Measurements from ENCODE around the gene C16orf92. TPM values are rescaled to one million over a fixed set of nuclear protein-coding genes. Genes with fewer than 3 reads are reported as not detected.

The C16orf92 gene
- total and polyA plus RNA-seq, 12 donors, result not detected

GRCh38 chr16:30054451-30054850 is 31.5 kb downstream of the C16orf92 start:
- TF ChIP-seq CTCF (IDR thresholded peaks at IDR 0.05) (no peak), POLR2A (IDR thresholded peaks at IDR 0.05) (no peak)
- Histone ChIP-seq H3K4me1 (replicated peaks in 1 of 2) (peaks cover 0 to 13% of the 10 kb centered on the region in 2 donors), H3K36me3 (replicated peaks in 1 of 2) (no peaks in the 10 kb centered on the region), H3K4me3 (no peak overlapping the region), H3K27me3 (no peaks in the 10 kb centered on the region), H3K9me3 (replicated peaks in 1 of 3) (no peaks in the 10 kb centered on the region), H3K27ac (no peak overlapping the region)
- 85 to 89% (median 86%) methylated on average over 8 of the region's 8 CpGs for WGBS, 4 donors
- no peak for DNase-seq
- intact Hi-C loops (cut with DNase I), result no loop called here

DNA sequence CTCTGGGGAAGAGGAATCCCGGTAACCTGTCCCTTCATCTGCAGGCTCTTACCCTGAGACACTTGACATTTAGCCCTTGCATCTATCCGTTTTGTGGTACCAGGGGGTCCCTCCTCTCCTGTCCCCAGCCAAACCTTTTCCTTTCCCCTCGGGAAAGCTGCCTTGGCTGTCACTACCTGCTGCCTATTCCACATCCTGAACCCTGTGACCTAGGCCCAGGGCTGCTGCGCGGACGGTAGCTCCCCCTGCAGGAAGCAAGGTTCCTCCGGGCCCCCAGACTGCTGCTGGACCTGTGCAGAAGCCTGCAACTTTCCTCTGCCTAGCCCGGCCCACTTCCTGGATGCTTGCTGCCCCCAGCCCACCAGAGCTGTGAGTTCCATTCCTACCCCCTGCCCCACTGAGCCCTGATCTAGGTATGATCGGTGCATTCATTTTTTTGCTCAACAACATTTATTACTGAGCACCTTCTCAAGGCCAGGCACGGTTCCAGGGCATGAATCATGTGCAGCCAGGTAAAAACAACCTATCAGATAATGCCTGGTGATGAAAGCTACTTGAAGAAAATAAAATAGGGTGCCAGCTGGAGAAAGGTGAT is 32.1 kb downstream of the C16orf92 start:
- WGBS, 4 donors, result 26 to 34% (median 34%) methylated on average over 8 to 10 of the region's 10 CpGs
- intact Hi-C loops (cut with DNase I), result no loop called here
- DNase-seq, result no peak
- no peaks in the 10 kb centered on the region for H3K36me3 ChIP-seq (replicated peaks in 1 of 2)
- TF ChIP-seq POLR2A (IDR thresholded peaks at IDR 0.05) (no peak), CTCF (IDR thresholded peaks at IDR 0.05) (peak in 2 of 6 experiments; percentile 27 to 28)
- peaks cover 0 to 13% of the 10 kb centered on the region in 2 donors for H3K4me1 ChIP-seq (replicated peaks in 1 of 2)
- H3K27me3 ChIP-seq, result no peaks in the 10 kb centered on the region
- H3K4me3 ChIP-seq, result no peak overlapping the region
- no peaks in the 10 kb centered on the region for H3K9me3 ChIP-seq (replicated peaks in 1 of 3)
- no peak overlapping the region for H3K27ac ChIP-seq

DNA sequence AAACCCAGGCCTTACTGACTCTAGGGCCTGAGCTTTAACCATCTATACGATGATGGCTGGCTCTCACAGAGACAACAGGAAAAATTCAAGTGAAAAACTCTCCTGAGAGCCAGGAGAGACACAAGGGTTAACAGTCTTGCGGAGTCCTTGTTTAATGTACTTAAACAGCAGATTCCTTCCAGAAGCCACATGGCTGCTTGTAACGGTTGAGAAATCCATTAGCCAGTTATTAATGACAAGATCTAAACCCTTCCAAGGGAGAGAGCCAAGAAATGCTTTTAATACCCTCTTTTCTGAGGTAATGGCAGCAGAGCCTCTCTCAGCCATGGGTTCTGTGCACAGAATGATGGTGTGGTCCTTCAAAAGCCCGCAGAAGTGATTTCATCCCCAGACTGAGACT is 37.3 kb downstream of the C16orf92 start:
- no peak overlapping the region for H3K4me3 ChIP-seq
- intact Hi-C loops (cut with DNase I), result no loop called here

More for the DNA sequence above, 37.3 kb downstream of the C16orf92 start:
- H3K36me3 ChIP-seq (replicated peaks in 1 of 2), result no peaks in the 10 kb centered on the region
- no peak for DNase-seq
- no peak overlapping the region for H3K27ac ChIP-seq
- 74 to 89% (median 82%) methylated on average over 4 of the region's 4 CpGs for WGBS, 4 donors
- H3K9me3 ChIP-seq (replicated peaks in 1 of 3), result no peaks in the 10 kb centered on the region
- no peak for TF ChIP-seq POLR2A (IDR thresholded peaks at IDR 0.05)
- TF ChIP-seq CTCF (IDR thresholded peaks at IDR 0.05), result no peak
- no peaks in the 10 kb centered on the region for H3K27me3 ChIP-seq
- H3K4me1 ChIP-seq (replicated peaks in 1 of 2), result peaks cover 11 to 13% of the 10 kb centered on the region in 2 donors

Measured in adrenal gland (tissue), 12 donors.